Keratinocyte (primary cell): ENCODE data around the gene ABI3BP.

Source experiments
- EZH2 ChIP-seq: IDR thresholded peaks from one replicate; pipeline ENCODE4 v1.6.1; 2012; ENCODE audit warnings: inconsistent platforms, mild to moderate bottlenecking, low read length, moderate library complexity
- TF ChIP-seq, protein P1 (sequence below), 3 experiments: IDR thresholded peaks in 1 of 3; conservative IDR thresholded peaks in 1 of 3; optimal IDR thresholded peaks in 1 of 3; 2 replicates in 2 of 3; 3 replicates in 1 of 3; pipeline versions ENCODE3 to v1.5.1; 2011; ENCODE audit warnings: low read length in 3 of 3, mild to moderate bottlenecking in 3 of 3, moderate library complexity in 2 of 3, control low read depth in 1 of 3, inconsistent platforms in 1 of 3; ENCODE audit not compliant: insufficient read depth in 2 of 3; ENCODE audit errors: extremely low read depth in 1 of 3

DNA sequence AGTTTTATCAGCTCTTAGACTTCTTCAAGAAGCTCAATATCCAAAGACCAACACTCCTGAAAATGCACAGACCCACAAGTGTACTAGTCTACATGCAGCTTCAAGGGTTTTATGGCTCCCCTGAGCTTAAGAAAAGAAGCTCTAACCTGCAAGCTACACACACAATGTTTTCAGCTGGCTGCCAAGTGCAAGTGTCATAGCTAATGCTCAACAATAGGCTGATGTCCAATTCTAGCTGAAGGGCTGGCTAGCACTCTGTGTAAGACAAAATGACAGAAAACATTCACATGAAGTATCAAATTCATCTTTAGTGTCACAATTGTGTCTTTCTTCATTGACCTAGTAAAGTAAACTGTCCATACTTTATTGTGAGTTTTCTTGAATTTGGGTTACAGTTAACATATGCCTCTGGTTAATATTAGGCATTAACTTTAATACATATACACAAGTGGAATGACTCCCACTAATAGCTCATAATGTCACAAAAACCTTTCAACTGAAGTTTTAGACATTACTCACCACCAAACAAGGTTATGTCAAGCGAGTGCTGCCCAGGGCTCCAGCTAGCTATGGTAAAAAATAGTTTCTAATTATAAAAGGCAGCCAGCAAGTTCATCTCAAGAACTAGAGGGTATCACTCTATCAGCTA lies 15.1 kb downstream of the ABI3BP start:
- TF ChIP-seq, protein P1, sequence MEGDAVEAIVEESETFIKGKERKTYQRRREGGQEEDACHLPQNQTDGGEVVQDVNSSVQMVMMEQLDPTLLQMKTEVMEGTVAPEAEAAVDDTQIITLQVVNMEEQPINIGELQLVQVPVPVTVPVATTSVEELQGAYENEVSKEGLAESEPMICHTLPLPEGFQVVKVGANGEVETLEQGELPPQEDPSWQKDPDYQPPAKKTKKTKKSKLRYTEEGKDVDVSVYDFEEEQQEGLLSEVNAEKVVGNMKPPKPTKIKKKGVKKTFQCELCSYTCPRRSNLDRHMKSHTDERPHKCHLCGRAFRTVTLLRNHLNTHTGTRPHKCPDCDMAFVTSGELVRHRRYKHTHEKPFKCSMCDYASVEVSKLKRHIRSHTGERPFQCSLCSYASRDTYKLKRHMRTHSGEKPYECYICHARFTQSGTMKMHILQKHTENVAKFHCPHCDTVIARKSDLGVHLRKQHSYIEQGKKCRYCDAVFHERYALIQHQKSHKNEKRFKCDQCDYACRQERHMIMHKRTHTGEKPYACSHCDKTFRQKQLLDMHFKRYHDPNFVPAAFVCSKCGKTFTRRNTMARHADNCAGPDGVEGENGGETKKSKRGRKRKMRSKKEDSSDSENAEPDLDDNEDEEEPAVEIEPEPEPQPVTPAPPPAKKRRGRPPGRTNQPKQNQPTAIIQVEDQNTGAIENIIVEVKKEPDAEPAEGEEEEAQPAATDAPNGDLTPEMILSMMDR (optimal IDR thresholded peaks at IDR 0.05 in 1 of 3, IDR thresholded peaks at IDR 0.05 in 1 of 3, conservative IDR thresholded peaks at IDR 0.05 in 1 of 3; ENCODE audit: extremely low read depth in 1 of 3, insufficient read depth in 2 of 3, low read length in 3 of 3): no peak
- no peak for TF ChIP-seq EZH2
